ENCODE measurements around the gene TBCC. TPM values are rescaled to one million over a fixed set of nuclear protein-coding genes. Genes with fewer than 3 reads are reported as not detected.
A peak's percentile ranks its signal among the peaks of the same experiment; 100 is the strongest.

The TBCC gene
- total RNA-seq, 1 donor from 2014 or later: 40.1 TPM

DNA sequence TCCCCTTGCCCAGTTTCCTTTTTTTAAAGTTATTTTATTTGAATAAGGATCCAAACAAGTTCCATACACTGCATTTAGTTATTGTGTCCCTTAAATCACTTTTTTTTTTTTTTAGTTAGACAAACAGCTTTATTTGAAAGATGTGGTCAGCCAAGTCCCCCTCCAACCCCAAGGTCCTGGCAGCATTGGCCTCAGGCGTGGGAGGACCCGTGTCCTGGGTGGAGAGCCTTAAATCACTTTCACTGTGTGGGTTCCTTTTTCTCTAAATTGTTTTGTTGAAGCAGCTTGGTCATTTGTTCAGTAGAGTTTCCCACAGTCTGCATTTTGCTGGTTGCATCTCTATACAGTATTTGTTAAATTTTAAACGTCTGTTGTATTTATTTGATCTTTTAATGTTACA is 5.2 kb upstream of the TBCC start:
- Histone ChIP-seq H3K36me3 (no peaks in the 10 kb centered on the region), H2AFZ (replicated peaks) (no peak overlapping the region), H3F3A (ENCODE audit: low read depth) (peaks cover 43% of the 10 kb centered on the region), H3K4me1 (peaks cover 8% of the 10 kb centered on the region), H3K9ac (no peak overlapping the region), H3K79me2 (ENCODE audit: low read depth) (peaks cover 17% of the 10 kb centered on the region), H3K4me2 (no peak overlapping the region), H3K9me3 (ENCODE audit: low read depth) (no peaks in the 10 kb centered on the region), H4K20me1 (ENCODE audit: low read depth) (peaks cover 2% of the 10 kb centered on the region), H3K27me3 (no peaks in the 10 kb centered on the region), H3K27ac (no peak overlapping the region), H3K4me3 (no peak overlapping the region)
- H3K9me3 Mint-ChIP-seq: no peaks in the 10 kb centered on the region
- peaks cover 4% of the 10 kb centered on the region for H3K36me3 Mint-ChIP-seq
- peaks cover 22% of the 10 kb centered on the region for H3K4me1 Mint-ChIP-seq
- TF ChIP-seq, protein P1, sequence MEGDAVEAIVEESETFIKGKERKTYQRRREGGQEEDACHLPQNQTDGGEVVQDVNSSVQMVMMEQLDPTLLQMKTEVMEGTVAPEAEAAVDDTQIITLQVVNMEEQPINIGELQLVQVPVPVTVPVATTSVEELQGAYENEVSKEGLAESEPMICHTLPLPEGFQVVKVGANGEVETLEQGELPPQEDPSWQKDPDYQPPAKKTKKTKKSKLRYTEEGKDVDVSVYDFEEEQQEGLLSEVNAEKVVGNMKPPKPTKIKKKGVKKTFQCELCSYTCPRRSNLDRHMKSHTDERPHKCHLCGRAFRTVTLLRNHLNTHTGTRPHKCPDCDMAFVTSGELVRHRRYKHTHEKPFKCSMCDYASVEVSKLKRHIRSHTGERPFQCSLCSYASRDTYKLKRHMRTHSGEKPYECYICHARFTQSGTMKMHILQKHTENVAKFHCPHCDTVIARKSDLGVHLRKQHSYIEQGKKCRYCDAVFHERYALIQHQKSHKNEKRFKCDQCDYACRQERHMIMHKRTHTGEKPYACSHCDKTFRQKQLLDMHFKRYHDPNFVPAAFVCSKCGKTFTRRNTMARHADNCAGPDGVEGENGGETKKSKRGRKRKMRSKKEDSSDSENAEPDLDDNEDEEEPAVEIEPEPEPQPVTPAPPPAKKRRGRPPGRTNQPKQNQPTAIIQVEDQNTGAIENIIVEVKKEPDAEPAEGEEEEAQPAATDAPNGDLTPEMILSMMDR (IDR thresholded peaks at IDR 0.05): no peak
- no peak for TF ChIP-seq EZH2phosphoT487 (IDR thresholded peaks at IDR 0.05)
- TF ChIP-seq EZH2 (IDR thresholded peaks at IDR 0.05): no peak
- no peak for DNase-seq (ENCODE audit: low spot score)
- H3K27ac Mint-ChIP-seq: no peak overlapping the region
- H3K4me3 Mint-ChIP-seq: no peak overlapping the region
- H3K27me3 Mint-ChIP-seq (ENCODE audit: insufficient read depth, low read depth): peaks cover 4% of the 10 kb centered on the region

DNA sequence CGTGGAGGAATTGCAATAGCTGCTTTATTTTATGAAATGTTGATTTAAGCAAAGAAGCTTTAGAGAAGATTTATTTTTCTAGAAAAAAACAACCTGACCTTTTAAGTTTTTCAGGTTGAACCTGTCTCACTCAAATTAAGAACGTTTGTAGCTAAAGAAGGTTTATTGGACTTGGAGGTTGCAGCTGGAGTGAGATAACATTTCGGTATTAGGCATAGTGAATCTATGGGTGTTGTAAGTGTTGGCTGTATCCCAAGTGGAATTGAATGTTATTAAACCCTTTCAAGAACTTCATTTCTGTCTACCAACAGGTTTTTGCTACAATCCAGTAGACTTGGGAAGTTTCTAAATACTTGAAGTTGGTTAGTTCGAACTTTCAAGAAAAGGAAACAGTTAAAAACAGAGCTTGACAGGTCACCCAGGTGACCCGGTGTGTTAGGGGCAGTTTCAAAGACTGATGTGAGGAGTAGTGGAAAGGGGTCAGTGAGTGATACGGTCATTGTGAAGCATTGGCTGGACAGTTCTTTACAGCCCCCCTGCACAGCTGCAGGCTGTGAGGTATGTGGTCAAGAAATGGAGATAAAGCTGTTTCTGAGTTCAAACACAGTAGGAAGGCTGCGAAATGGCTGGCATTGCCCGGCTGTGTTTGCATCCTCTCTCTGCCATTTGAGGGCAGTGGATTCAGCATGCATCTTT is 2.4 kb upstream of the TBCC start:
- H3K4me1 ChIP-seq: peaks cover 15% of the 10 kb centered on the region
- peaks cover 23% of the 10 kb centered on the region for H3K4me1 Mint-ChIP-seq
- peaks cover 10% of the 10 kb centered on the region for H3K27me3 Mint-ChIP-seq (ENCODE audit: insufficient read depth, low read depth)
- peaks cover 15% of the 10 kb centered on the region for H4K20me1 ChIP-seq (ENCODE audit: low read depth)
- H3K4me3 ChIP-seq: peak overlapping the region; percentile 95
- no peaks in the 10 kb centered on the region for H3K36me3 ChIP-seq
- DNase-seq (ENCODE audit: low spot score): no peak
- peak overlapping the region; percentile 100 for H3K4me3 Mint-ChIP-seq
- TF ChIP-seq, protein P1 (IDR thresholded peaks at IDR 0.05): no peak
- no peak for TF ChIP-seq EZH2 (IDR thresholded peaks at IDR 0.05)
- no peak for TF ChIP-seq EZH2phosphoT487 (IDR thresholded peaks at IDR 0.05)
- H3K9me3 ChIP-seq (ENCODE audit: low read depth): no peaks in the 10 kb centered on the region
- H3K9me3 Mint-ChIP-seq: no peaks in the 10 kb centered on the region
- no peak overlapping the region for H3K27ac ChIP-seq
- H3K27me3 ChIP-seq: no peaks in the 10 kb centered on the region
- no peak overlapping the region for H2AFZ ChIP-seq (replicated peaks)
- peaks cover 40% of the 10 kb centered on the region for H3K79me2 ChIP-seq (ENCODE audit: low read depth)
- H3K36me3 Mint-ChIP-seq: peaks cover 4% of the 10 kb centered on the region
- no peak overlapping the region for H3K27ac Mint-ChIP-seq
- peak overlapping the region; percentile 94 for H3K4me2 ChIP-seq
- peaks cover 30% of the 10 kb centered on the region for H3F3A ChIP-seq (ENCODE audit: low read depth)
- H3K9ac ChIP-seq: no peak overlapping the region

DNA sequence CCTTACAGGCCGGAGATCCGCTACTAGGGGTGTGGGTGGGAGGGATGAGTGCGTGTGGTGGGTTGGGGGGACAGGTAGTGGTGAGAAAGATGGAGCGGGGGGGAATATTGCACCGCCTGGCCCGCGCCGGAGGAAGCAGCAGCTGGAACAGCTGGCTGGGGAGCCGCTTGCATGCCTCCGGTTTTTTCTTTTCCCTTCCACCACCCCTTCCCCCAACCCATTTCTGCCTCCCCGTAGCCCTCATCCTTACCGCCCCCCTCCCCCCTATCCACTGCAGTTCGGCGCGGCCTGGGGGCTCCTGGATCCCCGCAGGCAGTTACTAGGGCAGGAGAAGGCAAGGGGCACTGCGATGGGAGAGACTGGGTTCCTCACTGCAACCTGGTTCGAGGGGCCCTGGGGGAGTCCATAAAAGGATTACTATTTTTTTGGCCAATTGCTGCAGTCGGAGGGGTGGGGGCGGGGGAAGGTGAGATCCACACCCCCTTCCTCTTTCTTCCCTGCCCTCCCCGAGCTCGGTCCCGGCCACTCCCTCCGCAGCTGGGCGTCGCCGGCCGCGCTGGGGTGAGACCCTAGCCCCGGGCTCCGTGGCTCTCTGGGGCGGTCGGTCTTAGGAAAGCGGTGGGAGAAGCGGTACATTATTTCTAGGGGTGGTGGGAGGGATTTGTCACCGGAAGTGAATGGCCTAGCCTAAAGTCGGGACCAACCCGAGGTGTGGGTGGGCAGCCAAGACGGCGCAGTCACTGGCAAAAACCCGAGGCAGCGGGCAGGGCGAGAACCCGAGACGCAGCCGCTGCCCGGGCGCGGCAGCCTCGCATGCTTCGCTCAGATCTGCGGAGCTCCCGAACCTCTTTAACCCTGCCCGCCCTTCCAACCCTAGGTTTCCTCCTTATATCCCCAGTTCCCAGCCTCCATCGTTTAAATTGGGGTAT is 824 bp upstream of the TBCC start:
- Histone ChIP-seq H3K79me2 (ENCODE audit: low read depth) (peaks cover 40% of the 10 kb centered on the region), H3F3A (ENCODE audit: low read depth) (peaks cover 43% of the 10 kb centered on the region), H2AFZ (replicated peaks) (peak overlapping the region; percentile 27), H3K4me3 (peak overlapping the region; percentile 95), H3K27me3 (no peaks in the 10 kb centered on the region), H3K27ac (peak overlapping the region; percentile 90), H4K20me1 (ENCODE audit: low read depth) (peaks cover 15% of the 10 kb centered on the region), H3K4me2 (peak overlapping the region; percentile 94), H3K9me3 (ENCODE audit: low read depth) (no peaks in the 10 kb centered on the region), H3K9ac (peak overlapping the region; percentile 49), H3K4me1 (peaks cover 15% of the 10 kb centered on the region), H3K36me3 (no peaks in the 10 kb centered on the region)
- Mint-ChIP-seq H3K4me1 (peaks cover 25% of the 10 kb centered on the region), H3K9me3 (no peaks in the 10 kb centered on the region), H3K27ac (peak overlapping the region; percentile 57), H3K27me3 (ENCODE audit: insufficient read depth, low read depth) (peaks cover 10% of the 10 kb centered on the region), H3K36me3 (peaks cover 2% of the 10 kb centered on the region), H3K4me3 (peak overlapping the region; percentile 100)
- DNase-seq (ENCODE audit: low spot score): peak; percentile 90
- TF ChIP-seq EZH2phosphoT487 (IDR thresholded peaks at IDR 0.05) (no peak), EZH2 (IDR thresholded peaks at IDR 0.05) (no peak)
- TF ChIP-seq, protein P1 (IDR thresholded peaks at IDR 0.05): no peak
